Measurements from ENCODE around the gene PNISR. TPM values are rescaled to one million over a fixed set of nuclear protein-coding genes. Genes with fewer than 3 reads are reported as not detected.

The PNISR gene
- total and polyA plus RNA-seq, 2 experiments from 2014 or later: 135 to 270 TPM

DNA sequence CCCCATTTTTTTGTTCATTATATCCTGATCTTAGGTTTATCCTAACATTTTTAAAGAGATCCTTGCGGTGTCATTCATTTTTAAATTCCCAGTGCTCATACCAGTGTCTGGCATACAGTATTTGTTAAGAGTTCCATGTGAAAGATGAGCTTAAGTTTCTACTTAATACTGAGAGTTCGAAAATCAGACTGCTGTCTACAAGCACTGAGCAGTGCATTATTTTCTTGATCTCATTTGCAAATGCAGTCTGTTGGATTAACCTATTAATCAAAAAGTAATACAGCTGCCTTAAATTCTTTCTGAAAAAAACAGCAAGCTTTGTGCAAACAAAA lies 31.8 kb downstream of the PNISR start:
- Mint-ChIP-seq H3K27ac (peak overlapping the region; percentile 99), H3K9me3 (no peaks in the 10 kb centered on the region), H3K4me1 (peaks cover 4% of the 10 kb centered on the region), H3K36me3 (ENCODE audit: low read depth) (no peaks in the 10 kb centered on the region; the same call in 1 of the 3 replicates), H3K4me3 (peak overlapping the region; percentile 96), H3K27me3 (ENCODE audit: insufficient read depth, low read depth, poor library complexity) (peaks cover 15% of the 10 kb centered on the region)
- Histone ChIP-seq H2AFZ (peak overlapping the region; percentile 84; the same call in 1 of the 2 replicates), H3K36me3 (ENCODE audit: insufficient read depth) (no peaks in the 10 kb centered on the region; the same call in 1 of the 2 replicates), H3K4me1 (ENCODE audit: insufficient read depth) (0 out of 2 replicates have a peak, but pooled peaks cover 5% of the 10 kb centered on the region), H3K4me2 (peak overlapping the region; percentile 84), H3K79me2 (replicated peaks; ENCODE audit: insufficient read depth) (peaks cover 8% of the 10 kb centered on the region; the same call in 1 of the 2 replicates), H3K27ac (ENCODE audit: low read depth) (peak overlapping the region; percentile 98), H3K4me3 (peak overlapping the region; percentile 82), H4K20me1 (replicated peaks; ENCODE audit: insufficient read depth) (no peaks in the 10 kb centered on the region), H3K27me3 (ENCODE audit: insufficient read depth) (no peaks in the 10 kb centered on the region), H3F3A (replicated peaks; ENCODE audit: low read depth) (peaks cover 19% of the 10 kb centered on the region; the same call in 1 of the 2 replicates), H3K9me2 (ENCODE audit: insufficient read depth) (no peaks in the 10 kb centered on the region)
- DNase-seq (ENCODE audit: low spot score): no peak
- no peak for ATAC-seq
- TF ChIP-seq POLR2AphosphoS5 (IDR thresholded peaks at IDR 0.05; ENCODE audit: low read depth) (no peak), STAT1 (IDR thresholded peaks at IDR 0.05; ENCODE audit: unreplicated experiment) (no peak), JUNB (IDR thresholded peaks at IDR 0.05; ENCODE audit: unreplicated experiment) (no peak), ZNF331 (CRISPR knock-in tag; IDR thresholded peaks at IDR 0.05; ENCODE audit: low read depth) (no peak), CREB1 (CRISPR knock-in tag; IDR thresholded peaks at IDR 0.05; ENCODE audit: low read depth) (no peak), EZH2phosphoT487 (IDR thresholded peaks at IDR 0.05; ENCODE audit: unreplicated experiment) (no peak), ZNF114 (CRISPR knock-in tag; IDR thresholded peaks at IDR 0.05) (no peak), EZH2 (IDR thresholded peaks at IDR 0.05; ENCODE audit: low read depth, unreplicated experiment) (no peak), NANOG (IDR thresholded peaks at IDR 0.05; ENCODE audit: borderline replicate concordance) (no peak)
- TF ChIP-seq, protein P1, sequence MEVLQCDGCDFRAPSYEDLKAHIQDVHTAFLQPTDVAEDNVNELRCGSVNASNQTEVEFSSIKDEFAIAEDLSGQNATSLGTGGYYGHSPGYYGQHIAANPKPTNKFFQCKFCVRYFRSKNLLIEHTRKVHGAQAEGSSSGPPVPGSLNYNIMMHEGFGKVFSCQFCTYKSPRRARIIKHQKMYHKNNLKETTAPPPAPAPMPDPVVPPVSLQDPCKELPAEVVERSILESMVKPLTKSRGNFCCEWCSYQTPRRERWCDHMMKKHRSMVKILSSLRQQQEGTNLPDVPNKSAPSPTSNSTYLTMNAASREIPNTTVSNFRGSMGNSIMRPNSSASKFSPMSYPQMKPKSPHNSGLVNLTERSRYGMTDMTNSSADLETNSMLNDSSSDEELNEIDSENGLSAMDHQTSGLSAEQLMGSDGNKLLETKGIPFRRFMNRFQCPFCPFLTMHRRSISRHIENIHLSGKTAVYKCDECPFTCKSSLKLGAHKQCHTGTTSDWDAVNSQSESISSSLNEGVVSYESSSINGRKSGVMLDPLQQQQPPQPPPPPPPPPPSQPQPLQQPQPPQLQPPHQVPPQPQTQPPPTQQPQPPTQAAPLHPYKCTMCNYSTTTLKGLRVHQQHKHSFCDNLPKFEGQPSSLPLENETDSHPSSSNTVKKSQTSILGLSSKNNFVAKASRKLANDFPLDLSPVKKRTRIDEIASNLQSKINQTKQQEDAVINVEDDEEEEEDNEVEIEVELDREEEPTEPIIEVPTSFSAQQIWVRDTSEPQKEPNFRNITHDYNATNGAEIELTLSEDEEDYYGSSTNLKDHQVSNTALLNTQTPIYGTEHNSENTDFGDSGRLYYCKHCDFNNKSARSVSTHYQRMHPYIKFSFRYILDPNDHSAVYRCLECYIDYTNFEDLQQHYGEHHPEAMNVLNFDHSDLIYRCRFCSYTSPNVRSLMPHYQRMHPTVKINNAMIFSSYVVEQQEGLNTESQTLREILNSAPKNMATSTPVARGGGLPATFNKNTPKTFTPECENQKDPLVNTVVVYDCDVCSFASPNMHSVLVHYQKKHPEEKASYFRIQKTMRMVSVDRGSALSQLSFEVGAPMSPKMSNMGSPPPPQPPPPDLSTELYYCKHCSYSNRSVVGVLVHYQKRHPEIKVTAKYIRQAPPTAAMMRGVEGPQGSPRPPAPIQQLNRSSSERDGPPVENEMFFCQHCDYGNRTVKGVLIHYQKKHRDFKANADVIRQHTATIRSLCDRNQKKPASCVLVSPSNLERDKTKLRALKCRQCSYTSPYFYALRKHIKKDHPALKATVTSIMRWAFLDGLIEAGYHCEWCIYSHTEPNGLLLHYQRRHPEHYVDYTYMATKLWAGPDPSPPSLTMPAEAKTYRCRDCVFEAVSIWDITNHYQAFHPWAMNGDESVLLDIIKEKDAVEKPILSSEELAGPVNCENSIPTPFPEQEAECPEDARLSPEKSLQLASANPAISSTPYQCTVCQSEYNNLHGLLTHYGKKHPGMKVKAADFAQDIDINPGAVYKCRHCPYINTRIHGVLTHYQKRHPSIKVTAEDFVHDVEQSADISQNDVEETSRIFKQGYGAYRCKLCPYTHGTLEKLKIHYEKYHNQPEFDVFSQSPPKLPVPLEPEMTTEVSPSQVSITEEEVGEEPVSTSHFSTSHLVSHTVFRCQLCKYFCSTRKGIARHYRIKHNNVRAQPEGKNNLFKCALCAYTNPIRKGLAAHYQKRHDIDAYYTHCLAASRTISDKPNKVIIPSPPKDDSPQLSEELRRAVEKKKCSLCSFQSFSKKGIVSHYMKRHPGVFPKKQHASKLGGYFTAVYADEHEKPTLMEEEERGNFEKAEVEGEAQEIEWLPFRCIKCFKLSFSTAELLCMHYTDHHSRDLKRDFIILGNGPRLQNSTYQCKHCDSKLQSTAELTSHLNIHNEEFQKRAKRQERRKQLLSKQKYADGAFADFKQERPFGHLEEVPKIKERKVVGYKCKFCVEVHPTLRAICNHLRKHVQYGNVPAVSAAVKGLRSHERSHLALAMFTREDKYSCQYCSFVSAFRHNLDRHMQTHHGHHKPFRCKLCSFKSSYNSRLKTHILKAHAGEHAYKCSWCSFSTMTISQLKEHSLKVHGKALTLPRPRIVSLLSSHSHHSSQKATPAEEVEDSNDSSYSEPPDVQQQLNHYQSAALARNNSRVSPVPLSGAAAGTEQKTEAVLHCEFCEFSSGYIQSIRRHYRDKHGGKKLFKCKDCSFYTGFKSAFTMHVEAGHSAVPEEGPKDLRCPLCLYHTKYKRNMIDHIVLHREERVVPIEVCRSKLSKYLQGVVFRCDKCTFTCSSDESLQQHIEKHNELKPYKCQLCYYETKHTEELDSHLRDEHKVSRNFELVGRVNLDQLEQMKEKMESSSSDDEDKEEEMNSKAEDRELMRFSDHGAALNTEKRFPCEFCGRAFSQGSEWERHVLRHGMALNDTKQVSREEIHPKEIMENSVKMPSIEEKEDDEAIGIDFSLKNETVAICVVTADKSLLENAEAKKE (CRISPR knock-in tag; IDR thresholded peaks at IDR 0.05): no peak
- TF ChIP-seq, protein P2, sequence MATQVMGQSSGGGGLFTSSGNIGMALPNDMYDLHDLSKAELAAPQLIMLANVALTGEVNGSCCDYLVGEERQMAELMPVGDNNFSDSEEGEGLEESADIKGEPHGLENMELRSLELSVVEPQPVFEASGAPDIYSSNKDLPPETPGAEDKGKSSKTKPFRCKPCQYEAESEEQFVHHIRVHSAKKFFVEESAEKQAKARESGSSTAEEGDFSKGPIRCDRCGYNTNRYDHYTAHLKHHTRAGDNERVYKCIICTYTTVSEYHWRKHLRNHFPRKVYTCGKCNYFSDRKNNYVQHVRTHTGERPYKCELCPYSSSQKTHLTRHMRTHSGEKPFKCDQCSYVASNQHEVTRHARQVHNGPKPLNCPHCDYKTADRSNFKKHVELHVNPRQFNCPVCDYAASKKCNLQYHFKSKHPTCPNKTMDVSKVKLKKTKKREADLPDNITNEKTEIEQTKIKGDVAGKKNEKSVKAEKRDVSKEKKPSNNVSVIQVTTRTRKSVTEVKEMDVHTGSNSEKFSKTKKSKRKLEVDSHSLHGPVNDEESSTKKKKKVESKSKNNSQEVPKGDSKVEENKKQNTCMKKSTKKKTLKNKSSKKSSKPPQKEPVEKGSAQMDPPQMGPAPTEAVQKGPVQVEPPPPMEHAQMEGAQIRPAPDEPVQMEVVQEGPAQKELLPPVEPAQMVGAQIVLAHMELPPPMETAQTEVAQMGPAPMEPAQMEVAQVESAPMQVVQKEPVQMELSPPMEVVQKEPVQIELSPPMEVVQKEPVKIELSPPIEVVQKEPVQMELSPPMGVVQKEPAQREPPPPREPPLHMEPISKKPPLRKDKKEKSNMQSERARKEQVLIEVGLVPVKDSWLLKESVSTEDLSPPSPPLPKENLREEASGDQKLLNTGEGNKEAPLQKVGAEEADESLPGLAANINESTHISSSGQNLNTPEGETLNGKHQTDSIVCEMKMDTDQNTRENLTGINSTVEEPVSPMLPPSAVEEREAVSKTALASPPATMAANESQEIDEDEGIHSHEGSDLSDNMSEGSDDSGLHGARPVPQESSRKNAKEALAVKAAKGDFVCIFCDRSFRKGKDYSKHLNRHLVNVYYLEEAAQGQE (IDR thresholded peaks at IDR 0.05; ENCODE audit: unreplicated experiment): no peak
- TF ChIP-seq, protein P3, sequence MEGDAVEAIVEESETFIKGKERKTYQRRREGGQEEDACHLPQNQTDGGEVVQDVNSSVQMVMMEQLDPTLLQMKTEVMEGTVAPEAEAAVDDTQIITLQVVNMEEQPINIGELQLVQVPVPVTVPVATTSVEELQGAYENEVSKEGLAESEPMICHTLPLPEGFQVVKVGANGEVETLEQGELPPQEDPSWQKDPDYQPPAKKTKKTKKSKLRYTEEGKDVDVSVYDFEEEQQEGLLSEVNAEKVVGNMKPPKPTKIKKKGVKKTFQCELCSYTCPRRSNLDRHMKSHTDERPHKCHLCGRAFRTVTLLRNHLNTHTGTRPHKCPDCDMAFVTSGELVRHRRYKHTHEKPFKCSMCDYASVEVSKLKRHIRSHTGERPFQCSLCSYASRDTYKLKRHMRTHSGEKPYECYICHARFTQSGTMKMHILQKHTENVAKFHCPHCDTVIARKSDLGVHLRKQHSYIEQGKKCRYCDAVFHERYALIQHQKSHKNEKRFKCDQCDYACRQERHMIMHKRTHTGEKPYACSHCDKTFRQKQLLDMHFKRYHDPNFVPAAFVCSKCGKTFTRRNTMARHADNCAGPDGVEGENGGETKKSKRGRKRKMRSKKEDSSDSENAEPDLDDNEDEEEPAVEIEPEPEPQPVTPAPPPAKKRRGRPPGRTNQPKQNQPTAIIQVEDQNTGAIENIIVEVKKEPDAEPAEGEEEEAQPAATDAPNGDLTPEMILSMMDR (conservative IDR thresholded peaks at IDR 0.05; ENCODE audit: low read depth in 2 of 2): no peak
- TF ChIP-seq, protein P4, sequence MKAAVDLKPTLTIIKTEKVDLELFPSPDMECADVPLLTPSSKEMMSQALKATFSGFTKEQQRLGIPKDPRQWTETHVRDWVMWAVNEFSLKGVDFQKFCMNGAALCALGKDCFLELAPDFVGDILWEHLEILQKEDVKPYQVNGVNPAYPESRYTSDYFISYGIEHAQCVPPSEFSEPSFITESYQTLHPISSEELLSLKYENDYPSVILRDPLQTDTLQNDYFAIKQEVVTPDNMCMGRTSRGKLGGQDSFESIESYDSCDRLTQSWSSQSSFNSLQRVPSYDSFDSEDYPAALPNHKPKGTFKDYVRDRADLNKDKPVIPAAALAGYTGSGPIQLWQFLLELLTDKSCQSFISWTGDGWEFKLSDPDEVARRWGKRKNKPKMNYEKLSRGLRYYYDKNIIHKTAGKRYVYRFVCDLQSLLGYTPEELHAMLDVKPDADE (IDR thresholded peaks at IDR 0.05): no peak
